Measurements from ENCODE around the gene UBASH3A.

Gene UBASH3A

DNA sequence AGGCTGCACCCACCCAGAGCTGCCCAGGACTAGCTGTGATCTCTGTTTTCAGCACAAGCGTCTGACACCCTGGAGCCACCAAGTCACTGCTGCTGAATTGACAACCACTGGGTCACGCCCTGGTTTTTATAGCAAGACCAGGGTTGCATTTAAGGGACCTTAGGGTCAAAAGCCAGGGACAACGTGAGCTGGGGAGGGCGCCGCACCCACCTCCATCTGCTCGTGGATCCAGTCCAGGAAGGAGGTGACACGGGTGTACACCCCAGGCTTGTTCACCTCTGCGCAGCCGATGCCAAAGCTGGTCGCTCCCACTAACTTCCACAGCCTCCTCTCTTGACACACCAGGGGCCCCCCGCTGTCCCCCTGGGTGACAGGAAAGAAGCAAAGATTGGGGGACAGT, 28.2 kb upstream of the UBASH3A start:
- DNase-seq: no peak

DNA sequence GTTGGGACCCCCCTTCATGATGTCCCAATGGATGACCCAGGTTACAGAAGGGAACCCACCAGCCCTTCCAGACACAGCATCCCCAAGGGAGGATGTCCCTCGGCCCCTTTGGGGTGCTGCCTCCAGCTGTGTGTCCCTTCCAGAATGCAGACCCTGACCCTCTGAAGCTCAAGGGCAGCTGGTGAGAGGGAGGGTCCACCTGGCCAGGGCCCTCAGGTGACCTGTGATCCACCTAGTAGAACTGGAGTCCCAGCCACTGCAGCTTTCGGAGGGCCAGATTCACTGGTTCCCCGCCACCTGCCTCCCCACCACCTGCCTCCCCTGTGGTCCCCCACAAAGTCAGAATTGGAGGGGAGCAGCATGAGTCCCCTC, 27.8 kb upstream of the UBASH3A start:
- no peak for DNase-seq

DNA sequence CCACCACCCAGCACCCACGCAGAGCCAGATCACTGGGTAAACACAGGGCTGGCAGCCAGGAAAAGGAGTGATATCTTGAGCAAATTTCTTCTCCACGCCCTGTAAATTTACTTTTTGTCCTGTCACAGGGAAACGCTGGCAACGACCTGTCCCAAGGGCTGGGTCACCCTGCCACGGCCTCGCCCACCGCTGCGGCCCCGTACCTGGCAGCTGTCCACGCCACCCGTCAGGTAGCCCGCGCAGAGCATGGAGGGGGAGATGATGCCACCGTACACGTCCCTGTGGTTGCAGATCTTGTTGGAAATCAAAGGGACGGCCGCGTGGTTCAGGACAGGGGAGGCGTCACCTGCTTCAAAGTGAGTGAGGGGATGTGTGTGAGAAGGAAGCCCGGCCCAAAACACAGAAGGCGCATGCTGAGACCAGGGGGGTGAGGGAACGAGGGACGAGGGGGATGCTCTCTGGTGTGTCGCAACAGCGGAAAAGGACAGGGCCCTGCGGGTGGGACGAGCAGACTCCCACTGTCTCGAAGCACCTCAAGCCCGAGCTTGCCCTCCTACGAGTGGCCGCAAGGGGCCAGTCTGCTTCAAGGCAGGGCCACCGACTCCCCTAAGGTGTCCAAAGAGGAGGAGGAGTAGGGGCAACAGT, 27.2 kb upstream of the UBASH3A start:
- DNase-seq: no peak

DNA sequence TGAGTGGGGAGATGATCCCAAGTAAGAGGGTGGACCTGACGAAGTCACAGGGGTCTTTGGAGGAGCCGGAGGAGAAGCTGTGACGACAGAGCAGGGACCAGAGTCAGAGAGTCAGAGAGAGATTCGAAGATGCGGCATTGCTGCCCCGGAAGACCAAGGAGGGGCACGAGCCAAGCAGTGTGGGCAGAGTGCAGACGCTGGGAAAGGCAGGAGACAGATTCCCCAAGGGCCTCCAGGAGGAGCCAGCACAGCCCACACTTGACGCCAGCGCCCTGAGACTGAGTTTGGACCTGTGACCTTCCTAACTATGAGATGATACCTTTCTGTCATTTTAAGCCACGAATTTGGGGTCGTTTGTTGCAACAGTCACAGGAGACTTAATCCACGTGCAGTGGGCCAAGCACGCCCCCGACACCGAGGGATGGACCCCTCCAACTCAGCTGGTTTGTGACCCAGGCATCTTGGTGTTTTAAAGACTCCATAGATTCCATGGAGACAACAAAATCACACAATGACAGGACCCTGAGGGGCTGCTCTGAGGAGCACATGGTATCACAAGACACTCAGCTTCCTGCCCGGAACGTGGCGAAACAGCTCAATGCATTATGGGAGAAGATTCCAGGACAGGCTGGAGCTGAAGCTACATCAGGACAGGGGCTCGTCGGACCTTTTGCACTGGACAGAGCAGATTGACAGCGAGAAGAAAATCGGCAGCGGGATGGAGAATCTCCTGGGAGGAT, 26.3 kb upstream of the UBASH3A start:
- DNase-seq: no peak

DNA sequence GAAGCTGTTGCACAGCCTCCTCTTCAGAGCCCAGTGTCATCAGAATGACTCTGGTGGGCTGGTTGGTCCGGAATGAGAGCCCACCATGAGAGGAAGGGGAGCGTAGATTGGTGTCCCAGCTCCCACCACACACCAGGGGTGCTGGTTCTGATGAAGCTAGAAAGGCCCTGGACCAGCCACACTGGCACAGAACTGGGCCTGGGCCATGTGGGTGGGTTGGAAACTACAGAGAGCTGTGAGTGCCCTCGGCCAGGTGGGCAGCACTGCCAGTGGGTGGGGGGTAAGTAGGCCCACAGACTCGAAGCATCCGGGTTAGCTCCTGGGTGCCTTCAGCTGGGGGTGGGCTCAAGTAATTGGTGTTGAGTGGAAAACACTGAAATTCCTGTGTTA, 25.8 kb upstream of the UBASH3A start:
- DNase-seq: no peak

DNA sequence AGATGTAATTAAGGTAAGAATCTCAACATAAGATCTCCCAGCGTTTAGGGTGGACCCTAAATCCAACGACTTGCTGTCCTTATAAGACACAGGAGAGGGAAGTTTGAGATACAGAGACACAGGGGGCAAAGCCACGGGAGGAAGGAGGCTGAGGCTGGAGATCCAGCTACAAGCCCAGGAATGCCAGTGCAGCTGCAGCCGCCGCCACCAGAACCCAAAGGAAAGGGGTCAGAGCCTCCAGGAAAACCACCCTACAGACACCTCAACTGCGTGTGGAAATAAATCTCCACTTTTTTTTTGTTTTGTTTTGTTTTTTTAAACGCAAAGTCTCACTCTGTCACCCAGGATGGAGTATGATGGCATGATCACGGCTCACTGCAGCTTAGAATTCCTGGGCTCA, 25.3 kb upstream of the UBASH3A start:
- no peak for DNase-seq

DNA sequence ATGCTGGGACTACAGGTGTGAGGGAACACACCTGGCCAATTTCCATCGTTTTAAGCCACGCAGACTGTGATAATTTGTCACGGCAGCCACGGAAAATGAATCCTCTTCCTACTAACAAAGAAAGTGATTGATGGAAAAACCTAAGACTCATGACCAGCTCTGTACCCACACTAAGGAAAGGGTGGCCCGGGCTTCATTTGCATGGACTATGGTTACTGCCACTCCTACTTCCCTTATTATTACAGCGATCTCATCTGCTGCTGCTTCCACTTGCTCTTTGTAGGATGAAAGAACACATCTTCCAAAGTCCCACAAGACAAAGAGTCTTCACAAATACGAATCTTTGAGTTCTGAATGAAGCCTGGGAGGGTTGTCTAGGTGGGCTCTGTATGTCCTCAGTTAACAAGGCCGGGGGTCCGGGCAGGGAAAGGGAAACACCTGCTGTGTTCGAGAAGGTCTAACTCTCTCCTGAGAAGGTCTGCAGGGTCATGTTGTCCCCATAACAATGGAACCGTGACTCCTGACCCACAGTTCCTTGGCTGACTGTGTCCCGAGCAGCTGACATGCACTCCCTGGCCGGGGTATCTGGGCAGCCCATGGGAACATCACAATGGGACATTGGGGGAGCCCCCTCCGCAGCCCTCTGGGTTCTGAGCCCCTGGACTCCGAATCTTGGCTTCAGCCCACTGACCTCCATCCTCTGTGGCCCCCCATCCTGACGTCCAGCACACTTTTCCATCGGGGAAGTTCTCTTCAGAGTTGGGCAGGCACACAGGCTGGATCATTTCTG, 24.1 kb upstream of the UBASH3A start:
- no peak for DNase-seq

DNA sequence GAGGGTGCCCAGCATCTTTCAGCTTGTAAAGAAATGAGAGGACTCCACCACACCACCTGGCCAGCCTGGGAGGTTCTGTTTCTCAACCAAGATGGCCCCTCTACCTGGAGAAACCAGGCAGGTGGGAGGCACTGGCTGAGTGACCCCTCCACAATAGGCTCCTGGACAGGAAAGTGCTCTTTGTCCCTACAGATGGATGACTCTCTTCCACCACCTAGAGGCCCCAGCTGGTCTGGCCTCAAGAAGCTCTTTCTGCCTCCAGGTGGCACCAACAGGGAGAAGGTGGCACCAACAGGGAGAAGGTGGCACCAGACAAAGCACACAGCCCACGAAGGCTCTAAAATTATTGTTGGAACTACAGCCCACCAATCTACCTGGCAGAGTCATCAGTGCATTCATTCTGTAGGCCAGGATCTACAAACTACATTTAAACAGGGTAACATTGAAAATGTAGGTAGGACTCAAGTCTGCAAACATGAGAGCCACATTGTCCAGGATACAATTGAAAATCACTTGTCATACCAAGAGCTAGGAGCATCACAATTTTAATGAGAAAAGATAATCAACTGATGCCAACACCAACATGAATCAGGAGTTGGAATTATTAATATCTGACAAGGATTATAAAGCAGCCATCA, 22.2 kb upstream of the UBASH3A start:
- DNase-seq: no peak

DNA sequence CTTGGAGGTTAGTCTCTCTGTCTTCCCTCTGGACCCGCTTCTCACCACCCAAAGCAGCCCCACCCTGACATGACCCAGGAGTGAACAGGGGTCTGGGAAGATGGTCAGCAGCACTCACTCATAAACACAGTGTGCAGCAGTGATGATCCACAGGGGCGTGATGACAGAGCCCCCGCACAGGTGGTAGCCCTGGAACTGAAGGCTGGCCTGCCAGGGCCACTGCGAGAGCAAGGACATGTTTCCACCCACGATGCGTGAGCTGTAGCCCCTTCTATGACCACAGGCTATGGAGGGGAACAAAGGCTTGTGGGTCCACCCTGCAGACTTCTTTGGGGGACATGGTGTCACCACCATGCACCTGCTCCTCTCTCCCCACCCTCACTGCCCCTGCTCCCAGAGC, 20.8 kb upstream of the UBASH3A start:
- DNase-seq: no peak

DNA sequence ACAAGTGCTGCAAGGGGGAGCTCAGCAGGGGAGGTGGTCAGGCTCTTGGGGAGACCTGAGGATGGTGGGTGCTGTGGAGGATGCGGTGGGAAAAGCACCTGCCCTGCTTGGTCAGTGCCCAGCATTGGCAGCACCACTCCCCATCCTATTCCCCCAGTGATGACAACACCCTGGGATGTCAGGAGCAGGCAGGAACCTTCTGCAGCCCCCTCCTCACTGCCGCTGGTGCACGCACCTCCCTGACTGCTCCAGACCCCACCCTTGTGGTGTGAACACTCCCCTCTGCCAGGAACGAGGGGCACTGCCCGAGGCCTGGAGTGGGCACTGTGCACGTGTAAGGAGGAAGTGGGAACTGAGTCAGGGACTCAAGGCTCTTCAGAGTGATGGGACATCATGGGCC, 20.4 kb upstream of the UBASH3A start:
- no peak for DNase-seq

DNA sequence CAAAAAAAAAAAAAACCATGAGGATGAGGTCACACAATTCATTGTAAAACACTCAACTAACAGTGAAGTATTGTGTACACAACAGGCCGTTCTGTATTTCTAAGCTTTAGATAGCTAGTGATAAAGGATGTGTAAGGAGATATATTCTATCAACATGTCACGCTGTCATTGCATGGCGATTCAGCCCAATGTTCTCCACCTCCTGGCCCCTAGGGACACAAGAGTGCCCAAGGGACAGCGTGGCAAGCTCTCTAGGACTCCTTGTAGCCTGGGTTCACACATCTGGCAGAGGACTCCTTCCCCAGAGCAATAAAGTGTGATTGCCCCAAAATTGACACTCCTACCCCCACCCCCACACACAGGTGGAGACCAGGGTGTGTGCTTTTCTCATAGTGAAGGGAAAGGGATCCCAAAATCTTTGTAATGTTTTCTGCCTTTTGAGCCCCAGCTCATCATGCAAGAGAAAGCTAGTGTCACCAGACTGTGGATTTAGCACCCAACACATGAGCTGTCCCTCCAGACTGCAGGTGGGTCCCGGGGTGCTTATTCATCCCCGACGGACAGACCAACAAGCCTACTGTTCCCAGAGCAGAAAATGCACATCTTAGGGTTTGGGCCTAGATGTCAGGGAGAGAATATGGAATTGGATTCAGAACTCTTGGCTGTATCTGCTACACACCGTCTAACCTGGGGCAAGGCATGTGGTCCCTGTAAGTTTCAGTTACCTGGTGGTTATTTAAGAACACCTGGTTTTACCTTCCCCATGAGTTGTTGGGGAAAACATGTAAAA, 19.4 kb upstream of the UBASH3A start:
- DNase-seq: no peak

DNA sequence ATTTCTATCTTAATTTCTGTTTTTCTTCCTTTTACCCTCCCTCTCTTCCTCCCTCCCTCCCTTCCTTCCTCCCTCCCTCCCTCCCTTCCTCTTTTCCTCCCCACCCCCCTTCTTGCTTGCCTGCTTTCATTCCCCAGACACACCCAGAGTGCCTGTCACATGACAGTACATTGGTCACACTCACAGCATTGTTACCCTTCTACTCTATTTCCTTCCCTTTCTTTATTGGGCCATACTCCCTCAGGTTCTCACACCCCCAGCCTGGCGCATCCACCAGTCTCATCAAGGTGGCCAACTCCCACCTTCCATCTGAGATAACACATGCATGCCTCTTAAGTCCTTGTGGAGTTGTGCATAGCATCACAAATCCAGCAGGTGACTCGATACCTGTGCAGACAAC, 18.7 kb upstream of the UBASH3A start:
- no peak for DNase-seq

DNA sequence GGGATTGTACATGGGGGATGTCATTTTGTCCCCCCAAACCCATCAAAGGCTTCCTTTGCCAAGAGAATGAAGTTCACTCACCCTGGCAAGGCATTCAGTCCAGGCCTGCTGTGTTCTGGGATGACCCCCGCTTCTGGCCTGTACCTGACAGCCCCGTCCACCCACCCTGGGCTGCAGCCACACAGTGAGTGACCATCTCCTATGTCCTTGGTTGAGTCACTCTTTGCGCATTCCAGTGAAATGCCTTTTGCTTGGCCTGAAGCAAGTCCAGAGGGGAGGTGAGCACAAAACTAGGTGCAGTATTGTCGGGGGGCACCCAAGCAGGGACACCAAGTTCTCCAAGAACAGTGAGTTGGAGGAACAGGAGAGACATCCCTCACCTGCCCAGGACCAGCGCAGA, 18.1 kb upstream of the UBASH3A start:
- DNase-seq: no peak

DNA sequence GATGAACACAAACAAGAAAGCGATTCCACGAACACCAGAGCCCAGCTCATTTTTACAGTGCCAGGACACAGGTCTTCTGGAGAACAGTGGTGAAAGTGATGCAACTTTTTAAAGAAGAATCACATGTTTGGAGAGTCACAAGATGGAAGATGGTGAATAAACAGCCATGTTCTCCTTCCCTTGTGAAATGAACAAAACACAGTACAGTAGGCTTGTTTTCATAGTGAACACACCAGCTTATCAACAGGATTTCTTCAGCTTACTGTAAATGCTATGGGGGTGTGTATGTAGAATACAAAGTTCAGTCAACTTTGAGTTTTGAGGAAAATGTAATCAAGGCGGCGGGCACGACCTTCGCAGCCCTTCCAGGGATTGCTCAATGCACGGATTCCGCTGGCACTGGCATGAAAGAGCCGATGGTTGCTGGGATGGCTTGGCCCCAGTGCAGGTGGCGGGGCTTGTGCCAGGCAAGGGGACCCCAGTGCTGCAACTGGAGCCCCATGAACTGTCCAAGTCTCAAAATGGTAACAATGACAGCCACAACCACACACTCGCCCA, 17.6 kb upstream of the UBASH3A start:
- no peak for DNase-seq

DNA sequence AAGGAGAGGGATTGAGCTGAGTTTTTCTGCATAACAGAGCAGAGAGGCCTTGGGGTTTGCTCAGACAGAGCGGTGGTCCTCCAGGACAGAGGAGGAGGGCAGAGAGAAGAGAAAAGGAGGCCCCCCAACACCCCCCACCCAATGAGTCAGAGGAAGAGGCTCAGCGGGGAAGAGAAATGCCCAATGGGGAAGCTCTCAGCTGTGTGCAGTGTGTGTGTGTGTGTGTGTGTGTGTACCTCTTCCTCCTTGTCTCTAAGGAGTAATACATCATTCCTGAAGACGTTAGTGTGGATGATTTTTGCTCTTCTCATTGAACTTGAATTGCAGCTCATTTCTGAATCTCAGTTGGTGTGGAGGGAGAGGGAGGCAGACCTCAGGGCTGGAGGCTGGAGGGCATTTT, 16.5 kb upstream of the UBASH3A start:
- no peak for DNase-seq

DNA sequence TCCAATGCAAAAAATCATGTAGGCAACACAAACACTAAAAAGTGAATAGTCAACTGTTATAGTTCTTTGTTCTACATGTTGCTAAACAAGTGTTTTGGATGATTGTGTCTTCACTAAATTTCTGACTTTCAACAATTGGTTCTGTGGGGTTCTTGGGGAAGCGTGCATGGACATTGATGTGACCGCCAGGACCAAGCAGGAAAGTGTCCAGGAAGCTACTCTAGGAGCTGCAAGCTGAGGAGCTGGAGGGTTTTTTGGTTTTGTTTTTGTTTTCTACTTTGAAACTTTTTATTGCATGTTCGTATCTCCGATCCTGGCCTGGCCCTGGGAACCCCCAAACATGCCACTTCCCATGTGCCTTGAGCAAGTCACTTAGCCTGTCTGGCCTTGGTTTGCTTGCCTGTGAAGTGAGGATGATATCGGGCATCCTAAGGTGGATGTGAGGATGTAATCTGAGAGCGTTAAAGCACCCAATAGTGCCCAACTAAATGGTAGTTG, 15.8 kb upstream of the UBASH3A start:
- no peak for DNase-seq

DNA sequence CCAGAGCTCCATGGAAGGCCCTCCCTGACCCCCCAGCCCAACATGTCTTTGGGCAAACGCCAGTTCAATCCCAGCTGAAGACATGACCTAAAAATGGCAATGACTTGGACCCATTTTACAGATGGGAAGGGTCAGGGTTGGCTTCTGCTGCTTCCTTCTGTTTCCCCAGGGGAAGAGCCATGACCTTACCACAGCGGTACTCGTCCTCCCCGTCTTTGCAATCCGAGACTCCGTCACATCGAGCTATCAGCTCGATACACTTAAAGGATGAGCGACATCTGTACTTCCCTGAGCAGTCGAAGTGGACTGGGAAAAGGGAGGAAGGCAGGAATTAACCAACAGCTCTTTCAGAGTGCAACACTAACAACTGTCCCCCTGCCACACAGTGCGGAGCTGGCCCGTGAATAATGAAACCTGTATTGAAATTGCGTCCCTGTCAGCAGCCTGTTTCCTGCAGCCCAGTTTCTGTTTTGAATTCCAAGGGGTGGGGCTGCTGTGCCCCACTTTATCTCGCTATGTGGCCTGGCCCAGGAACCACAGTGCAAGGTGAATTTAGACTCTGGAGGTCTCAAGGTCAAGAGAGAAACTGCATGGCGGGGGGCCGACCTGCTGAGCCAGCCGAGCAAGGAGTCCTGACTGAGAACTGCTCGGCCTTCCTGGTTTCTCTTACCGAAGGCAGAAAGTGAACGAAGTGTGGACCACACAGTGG, 14.8 kb upstream of the UBASH3A start:
- no peak for DNase-seq

DNA sequence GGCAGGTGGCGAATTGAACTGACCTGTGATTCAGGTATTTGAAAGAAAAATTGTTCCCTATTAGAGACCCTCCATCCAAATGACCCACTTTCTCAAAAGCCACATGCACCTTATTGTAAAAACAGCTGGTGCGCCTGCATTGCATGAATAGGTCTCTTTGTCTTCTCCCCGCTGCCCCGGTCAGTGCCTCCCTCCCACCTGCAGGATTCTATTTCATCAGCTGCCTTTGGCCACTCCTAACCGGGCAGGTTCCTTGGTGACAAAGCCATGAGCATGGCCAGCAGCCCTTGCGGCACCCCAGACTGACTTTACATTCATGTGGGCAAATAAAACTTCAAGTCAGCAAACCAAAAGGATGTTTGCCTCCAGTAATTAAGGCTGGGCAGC, 14.3 kb upstream of the UBASH3A start:
- DNase-seq: no peak

DNA sequence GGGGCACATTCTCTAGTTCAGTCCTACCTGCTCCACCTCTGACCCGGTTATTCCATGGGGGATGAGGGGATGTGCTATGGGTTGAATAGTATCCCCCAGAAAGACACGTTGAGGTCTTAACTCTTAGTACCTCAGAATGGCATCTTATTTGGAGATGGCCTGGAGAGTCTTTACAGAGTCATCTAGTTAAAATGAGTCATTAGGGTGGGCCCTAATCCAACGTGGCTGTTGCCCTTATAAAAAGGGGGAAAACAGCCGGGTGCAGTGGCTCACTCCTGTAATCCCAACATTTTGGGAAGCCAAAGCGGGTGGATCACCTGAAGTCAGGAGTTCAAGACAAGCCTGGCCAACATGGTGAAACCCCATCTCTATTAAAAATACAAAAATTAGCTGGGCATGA, 13.5 kb upstream of the UBASH3A start:
- no peak for DNase-seq

DNA sequence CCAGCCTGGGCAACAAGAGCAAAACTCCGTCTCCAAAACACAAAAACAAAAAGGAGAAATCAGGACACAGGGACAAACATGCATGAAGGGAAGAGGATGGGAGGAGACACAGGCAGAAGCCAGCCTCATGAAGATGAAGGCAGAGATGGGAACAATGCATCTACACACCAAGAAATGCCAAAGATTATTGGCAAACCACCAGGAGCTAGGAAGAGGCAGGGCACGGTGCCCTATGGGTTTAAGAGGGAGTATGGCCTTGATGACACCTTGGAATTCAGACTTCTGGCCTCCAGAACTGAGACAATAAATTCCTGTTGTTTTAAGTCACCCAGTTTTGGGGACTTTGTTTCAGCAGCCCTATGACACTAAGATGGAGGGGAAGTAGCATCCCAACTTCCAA, 13.0 kb upstream of the UBASH3A start:
- no peak for DNase-seq

DNA sequence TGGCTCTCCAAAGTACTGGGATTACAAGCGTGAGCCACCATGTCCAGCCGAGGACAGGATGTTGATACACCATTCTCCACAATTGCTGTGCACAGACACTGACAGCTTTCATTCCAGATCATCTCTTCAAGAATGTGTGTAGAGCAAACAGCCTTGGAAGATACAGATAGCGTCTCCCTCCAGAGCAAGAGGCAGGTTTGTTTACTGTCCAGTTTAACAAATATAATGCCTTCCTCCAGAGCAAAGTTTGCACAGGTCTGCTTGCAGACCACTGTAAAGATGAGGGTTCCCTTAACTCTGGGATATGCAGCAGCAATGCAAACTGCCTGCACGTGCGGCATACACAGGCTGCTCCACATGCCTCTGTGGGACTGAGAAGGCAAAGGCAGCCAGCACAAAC, 12.4 kb upstream of the UBASH3A start:
- no peak for DNase-seq

All from NCI-H2227 treated with DMSO at 0.1 percent for 48 hours (cell line).